KBM-7 (cell line): Measurements from ENCODE around the gene ANKRD28.
A peak's percentile ranks its signal among the peaks of the same experiment; 100 is the strongest.

Experiments
- DNase-seq: peaks from one replicate; pipeline ENCODE4 v3.0.0-alpha.2; 2015
- in situ Hi-C: fragments of 300-500 bp; cut with MboI; formaldehyde crosslinking; loops from 2 replicates; pipeline ENCODE4 v1.14.3; 2020; ENCODE audit warnings: low sequenced_read_pairs, low pct_unique_long_range_greater_than_20kb, mixed read lengths

ANKRD28 gene

DNA sequence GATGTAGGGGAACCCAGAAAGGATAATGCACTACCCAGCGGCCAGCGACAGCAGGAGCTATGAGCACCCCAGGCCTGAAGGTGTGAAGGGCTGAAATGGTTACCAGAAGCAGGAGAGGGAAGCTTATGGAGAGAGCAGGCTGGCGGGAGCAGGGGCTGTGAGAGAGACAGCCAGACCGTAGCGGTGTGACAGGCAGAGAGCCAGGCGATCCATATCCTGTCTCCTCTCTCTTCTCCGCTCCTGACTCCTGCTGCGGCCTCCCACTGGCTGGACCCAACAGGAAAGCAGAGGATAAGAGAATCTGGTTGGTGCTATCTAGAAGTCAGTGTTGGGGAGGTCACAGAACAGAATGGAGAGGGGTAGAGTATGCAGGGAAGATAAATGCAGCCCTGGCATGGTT lies 146.4 kb downstream of the ANKRD28 start:
- no peak for DNase-seq
- in situ Hi-C loops = no loop called here

DNA sequence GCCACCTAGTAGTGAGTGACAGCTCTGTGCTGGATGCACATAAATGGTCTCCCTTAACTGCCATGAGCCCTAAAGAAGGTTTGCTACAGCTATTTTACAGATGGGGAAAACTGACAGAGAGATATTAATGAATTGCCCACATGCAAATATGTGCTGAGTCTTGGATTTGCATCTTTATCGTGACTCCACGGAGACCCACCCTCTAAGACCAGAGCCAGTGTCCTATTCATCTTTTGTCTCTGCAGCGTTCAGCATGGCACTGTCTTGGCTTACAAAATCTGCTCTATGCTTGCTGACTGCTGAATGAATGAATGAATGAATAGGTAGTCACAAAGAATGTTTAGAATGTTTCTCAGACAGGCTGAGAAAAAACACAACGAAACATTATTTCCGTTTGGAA lies 147.9 kb downstream of the ANKRD28 start:
- DNase-seq = no peak
- in situ Hi-C loops = loop anchor here (25.0 kb wide), 1 partner anchor 162 kb away; no protein-coding TSS in a partner anchor

DNA sequence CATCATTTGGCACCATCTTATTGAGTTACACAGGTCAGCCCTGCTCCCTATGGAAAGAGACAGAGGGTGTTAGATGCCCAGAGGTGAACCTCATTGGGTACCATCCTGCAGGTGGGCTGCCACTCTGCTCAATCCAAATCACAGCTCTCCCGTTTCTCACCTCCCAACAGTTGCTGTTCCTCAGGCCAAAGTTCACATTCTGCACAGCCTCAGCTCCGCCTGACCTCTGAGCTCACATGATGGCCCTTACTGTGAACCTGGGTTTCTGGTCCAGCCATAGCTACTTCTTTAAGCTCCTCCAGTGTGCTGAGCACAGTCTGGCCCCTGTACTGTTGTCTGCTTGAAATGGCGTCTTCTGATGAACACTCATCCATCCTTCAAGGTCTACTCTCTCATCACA lies 148.4 kb downstream of the ANKRD28 start:
- in situ Hi-C loops = loop anchor here (25.0 kb wide), 1 partner anchor 163 kb away; no protein-coding TSS in a partner anchor
- DNase-seq = no peak

DNA sequence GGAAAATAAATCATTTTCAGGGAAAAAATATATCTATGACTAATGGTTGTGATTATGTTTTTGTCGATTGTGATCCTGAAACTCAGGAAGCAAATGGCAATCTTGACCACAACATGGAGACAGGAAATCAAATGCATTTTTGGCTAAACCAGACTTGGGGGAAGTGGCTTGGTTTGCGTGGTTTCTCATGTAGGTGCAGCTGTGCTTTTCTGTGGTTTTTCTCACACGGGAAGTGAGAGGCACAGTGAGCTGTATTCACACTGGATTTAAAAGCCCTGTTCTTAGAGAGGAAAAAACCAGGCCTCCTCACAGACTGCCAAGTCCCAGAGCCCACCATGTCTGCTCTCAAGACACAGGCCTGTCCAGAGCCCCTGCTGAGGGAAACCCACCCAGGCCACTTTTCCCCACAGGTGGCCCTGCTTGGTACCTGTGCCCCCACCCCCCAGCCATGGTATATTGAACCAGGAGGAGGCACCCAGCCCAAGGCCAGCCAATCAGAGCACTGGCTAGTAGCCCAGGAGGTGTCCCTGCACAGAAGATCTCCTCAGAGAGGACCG lies 150.1 kb downstream of the ANKRD28 start:
- in situ Hi-C loops = loop anchor here (25.0 kb wide), 1 partner anchor 165 kb away; no protein-coding TSS in a partner anchor
- DNase-seq = peak; percentile 92

DNA sequence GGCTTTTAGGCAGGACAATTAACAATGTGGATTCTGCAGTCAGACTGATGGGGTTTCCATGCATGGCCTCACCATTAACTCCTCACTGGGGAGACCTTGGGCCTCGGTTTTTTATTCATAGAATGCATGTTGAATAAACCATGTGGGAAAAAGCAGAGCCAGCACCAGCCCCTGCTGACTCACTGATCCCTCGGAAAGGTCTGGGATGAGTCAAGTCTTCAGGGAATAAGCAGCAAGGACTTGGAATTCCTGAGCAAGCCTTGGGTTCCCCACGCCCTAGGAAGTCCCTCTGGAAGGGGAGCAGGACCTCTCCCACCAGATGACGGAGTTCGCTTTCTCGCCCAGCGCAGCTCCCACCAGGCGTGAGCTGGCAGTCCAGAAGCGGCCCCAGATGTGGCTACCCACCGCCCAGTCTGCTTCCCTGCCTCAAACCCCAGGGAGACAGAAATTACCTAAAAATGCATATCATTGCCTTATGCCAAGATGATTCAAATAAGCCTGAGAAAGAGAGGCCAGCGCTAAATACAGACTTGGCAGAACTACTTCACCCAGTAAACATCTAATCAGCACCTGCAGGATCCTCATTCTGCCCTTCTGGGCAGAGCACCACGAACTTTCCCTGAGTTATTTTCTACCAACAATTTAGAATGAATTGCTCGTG lies 150.8 kb downstream of the ANKRD28 start:
- in situ Hi-C loops = loop anchor here (25.0 kb wide), 1 partner anchor 165 kb away; no protein-coding TSS in a partner anchor
- no peak for DNase-seq

DNA sequence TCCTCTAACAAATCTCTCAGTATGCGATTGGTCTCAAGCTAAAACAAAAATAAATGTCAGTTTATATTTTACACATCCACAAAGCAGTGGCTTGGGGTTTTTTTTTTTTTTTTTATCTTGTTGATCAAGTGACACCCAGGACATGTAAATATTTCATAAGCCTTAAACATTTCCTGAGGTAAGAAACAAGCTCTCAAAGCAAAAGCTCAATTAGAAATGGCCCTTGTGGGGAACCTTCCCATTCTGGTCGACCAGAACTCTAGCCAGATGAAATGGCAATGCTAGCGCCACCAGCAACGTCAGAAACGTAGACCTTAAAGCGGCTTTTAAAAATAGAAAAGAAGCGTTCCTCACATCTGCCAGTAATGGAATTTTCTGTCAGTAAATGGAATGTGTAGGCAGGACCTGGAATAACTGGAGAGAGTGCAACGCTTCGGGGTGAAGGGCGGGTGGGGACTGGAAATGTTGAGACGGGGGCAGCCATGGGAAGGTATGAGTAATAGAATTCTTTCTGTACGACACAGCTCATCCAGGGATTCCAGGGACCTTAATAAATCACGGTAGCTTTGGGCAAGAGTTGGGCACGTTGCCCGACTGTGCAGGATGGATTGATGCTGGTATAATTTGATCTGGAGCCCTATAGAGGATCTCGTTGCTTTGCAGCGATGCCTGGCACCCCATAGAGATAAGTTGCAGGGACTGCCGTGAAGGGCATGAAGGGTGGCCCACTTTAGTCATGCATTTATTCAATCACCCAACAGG lies 151.9 kb downstream of the ANKRD28 start:
- in situ Hi-C loops = loop anchor here (25.0 kb wide), 1 partner anchor 166 kb away; no protein-coding TSS in a partner anchor
- no peak for DNase-seq

DNA sequence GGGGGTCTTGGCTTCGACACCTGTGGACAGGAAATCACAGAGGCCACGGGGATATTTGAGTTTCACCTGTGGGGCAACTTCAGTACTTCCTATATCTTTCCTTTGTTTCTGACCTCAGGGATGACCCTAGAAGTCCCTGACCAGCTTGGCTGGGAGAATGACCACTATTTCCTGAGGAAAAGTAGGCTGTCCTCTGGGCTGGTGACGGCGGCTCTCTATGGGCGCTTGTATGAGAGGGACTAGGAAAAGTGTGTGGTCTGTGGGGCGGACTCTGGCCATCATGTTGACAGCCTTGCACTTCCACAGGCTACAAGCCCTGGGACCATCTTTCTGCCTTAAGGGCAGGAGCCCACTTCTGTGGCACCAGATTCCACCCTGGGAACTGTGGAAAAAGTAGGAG lies 152.5 kb downstream of the ANKRD28 start:
- no peak for DNase-seq
- in situ Hi-C loops = loop anchor here (25.0 kb wide), 1 partner anchor 167 kb away; no protein-coding TSS in a partner anchor

DNA sequence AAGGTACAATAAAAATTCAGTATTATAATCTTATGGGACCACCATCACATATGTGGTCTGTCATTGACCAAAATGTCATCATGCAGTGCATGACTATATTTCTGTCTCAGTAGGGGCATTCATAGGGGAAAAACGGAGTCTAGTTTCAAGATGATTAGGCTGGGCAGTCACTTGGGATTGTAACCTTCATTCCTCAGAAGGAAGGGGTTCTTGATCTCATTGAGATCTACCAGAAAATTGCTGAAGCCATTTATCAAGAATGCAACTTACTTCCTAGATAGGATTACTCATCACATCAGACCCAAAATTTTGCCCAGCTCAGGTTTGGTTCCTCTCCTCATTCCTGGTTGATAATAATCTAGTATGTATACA lies 158.9 kb downstream of the ANKRD28 start:
- in situ Hi-C loops = loop anchor here (25.0 kb wide), 1 partner anchor 173 kb away; no protein-coding TSS in a partner anchor

DNA sequence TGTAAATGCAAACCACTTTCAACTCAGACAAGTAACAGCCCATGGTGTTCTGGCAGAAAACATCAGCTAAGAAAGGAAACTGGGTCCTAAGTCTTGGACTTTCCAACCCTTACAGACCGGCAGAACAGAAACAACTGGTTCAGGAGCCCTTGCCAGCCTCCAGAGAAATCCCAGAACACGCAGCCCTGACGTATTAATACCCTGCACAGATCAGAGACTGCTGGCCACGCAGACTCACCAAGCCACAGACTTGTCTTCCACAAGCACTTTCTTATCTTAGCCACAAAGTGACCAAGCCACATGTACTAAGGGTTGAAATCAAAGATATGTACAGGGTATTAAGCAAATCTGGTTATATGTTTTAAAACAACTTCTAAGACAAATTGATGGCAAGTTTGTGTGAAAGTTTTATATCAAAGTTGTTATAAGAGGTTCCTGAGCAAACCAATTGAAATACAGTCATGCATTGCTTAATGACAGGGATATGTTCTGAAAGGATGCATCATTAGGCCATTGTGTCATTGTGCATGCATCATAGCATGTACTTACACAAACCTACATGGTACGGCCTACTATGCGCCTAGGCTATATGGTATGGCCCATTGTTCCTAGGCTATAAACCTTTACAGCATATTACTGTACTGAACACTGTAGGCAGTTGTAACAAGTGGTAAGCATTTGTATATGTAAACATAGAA lies 159.4 kb downstream of the ANKRD28 start:
- in situ Hi-C loops = loop anchor here (25.0 kb wide), 1 partner anchor 174 kb away; no protein-coding TSS in a partner anchor
- DNase-seq = no peak

More for the DNA sequence above, 158.9 kb downstream of the ANKRD28 start:
- no peak for DNase-seq

DNA sequence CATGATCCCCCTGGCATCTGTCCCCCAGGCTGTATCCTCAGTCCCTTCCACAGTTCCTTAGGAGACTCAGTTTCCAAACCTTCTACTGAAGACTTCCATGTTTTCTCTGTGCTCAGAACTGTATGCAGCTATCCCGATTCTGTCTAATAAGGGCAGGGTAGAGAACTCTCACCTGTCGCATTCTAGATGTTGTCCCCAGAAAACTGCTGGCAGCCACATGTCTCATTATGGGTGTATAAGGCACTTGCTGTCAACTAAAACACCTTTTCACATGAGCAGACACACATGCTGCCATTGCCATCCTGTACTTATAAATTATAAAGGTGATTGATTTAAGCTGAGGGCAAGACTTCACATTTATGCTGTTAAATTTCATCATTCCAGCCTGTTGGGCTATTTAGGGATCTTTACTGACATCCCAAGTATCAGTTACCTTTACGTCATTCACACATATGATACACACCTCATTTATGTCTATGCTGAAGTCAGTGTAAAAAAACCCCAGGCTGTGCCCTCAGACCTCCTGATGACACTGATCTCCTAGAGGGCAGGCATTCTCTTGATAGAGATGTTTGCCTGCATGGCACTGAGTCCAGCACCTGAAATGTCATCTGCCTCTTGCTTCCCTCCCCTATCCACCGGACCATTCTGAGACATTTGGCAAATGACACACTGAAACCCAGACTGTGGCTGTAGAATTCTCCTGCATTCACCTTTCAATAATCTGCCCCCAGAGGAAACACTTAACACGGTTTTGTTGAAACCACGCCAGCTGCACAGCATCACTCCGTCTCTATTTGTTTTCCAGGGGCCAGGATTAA lies 160.4 kb downstream of the ANKRD28 start:
- in situ Hi-C loops = loop anchor here (25.0 kb wide), 1 partner anchor 175 kb away; no protein-coding TSS in a partner anchor
- DNase-seq = no peak

DNA sequence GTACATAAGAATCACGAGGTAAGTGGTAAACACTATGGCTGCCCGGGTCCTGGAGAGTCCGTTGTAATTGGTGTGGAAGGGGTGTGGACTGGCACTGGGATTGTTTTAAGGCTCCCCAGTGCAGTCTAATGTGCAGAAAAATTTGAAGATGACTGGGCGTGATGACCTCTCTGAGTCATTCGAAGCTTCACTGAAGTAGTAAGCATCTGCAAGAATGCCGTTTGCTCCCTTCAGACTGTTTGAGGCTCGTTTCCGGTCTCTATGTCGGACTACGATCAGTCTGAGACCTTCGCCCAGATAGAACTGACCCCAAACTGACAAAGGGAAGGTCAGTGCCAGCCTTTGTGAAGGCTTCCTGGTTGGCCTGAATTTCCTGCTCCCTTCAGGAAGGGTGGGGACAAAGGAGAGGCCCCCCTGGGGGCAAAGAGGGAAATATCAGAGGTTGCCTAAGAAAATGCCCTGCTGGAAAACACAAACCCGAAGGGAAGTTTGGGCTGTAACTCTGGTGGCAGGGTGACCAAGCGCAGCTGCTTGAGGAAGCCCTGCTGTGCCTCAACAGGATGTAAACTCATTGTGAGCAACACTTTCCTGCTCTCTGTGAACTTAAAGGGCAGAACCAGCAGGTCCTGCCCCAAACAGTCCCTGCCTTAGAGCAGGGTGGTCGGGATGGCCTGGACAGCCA lies 161.6 kb downstream of the ANKRD28 start:
- in situ Hi-C loops = loop anchor here (25.0 kb wide), 1 partner anchor 176 kb away; no protein-coding TSS in a partner anchor
- no peak for DNase-seq

DNA sequence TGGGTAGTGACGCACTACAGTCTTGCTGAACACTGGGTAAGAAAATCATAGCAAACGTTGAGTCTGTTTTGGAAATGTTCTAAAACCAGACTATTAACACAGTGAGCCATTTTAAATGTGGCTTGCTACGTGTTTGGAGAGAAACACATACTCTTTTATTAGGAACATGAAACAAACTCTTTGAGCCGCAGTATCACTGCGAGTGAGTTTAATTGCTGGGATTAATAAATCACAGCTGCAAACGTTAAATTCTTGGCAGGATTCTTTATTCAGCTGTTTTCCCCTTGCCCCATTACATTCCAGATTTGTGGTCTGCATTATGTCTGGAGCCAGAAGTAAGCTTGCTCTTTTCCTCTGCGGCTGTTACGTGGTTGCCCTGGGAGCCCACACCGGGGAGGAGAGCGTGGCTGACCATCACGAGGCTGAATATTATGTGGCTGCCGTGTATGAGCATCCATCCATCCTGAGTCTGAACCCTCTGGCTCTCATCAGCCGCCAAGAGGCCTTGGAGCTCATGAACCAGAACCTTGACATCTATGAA lies 162.6 kb downstream of the ANKRD28 start:
- DNase-seq = no peak
- in situ Hi-C loops = loop anchor here (25.0 kb wide), 1 partner anchor 177 kb away; no protein-coding TSS in a partner anchor

DNA sequence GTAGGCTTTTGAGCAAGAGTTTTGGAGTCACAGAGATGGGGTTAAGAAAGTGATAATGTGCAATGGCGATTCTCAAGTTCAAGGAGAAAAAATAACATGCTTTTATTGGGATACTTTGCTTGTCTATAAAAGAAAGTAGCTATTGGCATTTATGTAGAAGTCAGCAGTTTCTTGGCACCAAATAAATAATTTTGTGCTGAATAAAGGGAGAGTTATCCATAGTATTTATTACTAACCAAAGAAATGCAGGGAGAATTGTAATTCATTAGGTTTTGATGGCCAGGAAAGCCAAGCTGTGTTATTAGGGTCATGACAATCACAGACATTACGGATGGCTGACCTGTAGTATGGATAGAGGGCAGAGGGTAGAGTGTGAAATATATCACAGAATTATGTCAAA lies 163.1 kb downstream of the ANKRD28 start:
- in situ Hi-C loops = loop anchor here (25.0 kb wide), 1 partner anchor 178 kb away; no protein-coding TSS in a partner anchor
- DNase-seq = no peak

DNA sequence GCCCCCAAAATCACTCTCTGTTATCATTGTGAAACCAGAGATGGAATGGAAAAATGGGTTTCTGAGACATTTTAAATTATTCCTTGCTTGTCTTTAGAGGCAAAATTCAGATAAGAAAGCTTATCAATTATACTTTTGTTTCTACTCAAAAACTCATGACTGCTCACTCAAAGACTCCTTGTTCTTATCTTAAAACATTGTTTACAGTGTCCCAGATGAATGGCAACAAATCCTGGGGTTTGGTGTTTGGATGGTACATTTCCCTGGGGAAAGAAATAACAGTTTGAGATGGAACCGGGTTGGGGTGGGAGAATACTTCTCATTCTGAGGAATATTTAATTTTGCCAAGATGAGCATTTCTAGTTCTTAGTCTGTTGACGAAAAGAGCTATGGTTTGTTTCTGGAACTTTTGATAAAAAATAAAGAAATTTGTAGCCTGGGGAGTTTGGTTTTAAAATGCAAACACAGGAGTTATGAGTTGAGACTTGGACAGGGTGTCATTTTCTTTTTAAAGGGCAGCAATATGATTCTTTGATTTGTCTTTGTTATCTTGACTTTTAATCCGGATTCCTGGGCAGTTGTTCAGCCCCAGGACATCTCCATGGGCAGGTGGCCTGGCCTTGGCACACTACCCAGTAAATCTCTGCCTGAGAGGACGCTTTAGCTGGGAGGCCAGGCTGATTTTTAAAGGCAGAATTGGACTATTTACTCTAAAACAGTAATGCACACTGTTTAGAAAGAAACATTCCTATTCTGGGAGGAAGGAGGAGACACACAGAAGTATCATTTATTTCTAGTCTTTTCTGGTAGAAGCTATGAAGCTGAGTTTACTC lies 163.8 kb downstream of the ANKRD28 start:
- in situ Hi-C loops = loop anchor here (25.0 kb wide), 1 partner anchor 178 kb away; no protein-coding TSS in a partner anchor
- no peak for DNase-seq

DNA sequence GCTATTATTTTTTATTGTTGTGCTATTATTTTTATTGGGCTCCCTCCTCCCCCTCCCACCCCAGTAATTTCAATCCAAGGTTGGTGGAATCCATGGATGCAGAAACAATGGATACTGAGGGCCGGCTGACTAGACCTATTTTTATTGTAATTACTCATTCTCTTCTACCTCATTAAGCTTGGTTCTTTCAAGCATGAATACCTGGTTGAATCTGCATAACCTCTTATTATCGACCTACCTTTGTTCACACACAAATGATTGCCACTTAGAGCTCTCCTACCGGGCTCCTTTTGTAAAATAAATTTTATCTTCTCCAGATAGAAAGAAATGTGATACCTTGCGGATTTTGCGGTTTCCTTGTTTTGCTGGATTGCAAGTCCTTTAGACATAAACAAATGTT lies 164.6 kb downstream of the ANKRD28 start:
- in situ Hi-C loops = loop anchor here (25.0 kb wide), 1 partner anchor 179 kb away; no protein-coding TSS in a partner anchor
- no peak for DNase-seq

DNA sequence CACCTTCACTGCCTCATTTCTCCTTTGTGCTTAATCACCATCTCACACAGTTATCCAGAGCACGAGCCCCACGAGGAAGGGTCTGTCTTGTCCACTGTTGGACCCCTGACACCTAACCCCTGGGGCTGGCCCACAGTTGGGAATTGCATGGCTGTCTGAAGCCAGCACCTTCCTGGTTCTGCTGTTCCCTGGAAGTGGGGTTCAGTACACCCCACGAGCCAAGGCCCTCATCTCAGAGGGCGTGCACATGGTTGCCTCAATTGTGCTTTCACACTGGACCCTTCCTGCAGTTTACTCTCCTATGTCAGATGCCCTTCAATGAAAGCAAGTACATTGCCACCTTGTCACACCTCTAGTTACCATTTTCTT lies 165.6 kb downstream of the ANKRD28 start:
- in situ Hi-C loops = loop anchor here (25.0 kb wide), 1 partner anchor 180 kb away; no protein-coding TSS in a partner anchor
- no peak for DNase-seq
